BLaER1 (cell line): ENCODE results near the gene MT1M.

Experiments used
- H3K27ac ChIP-seq: shearing (Covaris generic); formaldehyde crosslinking; 2 replicates; pipeline ENCODE4 v1.8.1; 2022
- H3K27me3 ChIP-seq: shearing (Covaris generic); formaldehyde crosslinking; 2 replicates; pipeline ENCODE4 v1.8.1; 2022
- H3K36me3 ChIP-seq: shearing (Covaris generic); formaldehyde crosslinking; 2 replicates; pipeline ENCODE4 v1.8.1; 2022
- H3K4me1 ChIP-seq: shearing (Covaris generic); formaldehyde crosslinking; 2 replicates; pipeline ENCODE4 v1.8.1; 2022
- H3K4me2 ChIP-seq: shearing (Covaris generic); formaldehyde crosslinking; 2 replicates; pipeline ENCODE4 v1.8.1; 2022
- H3K4me3 ChIP-seq: shearing (Covaris generic); formaldehyde crosslinking; 2 replicates; pipeline ENCODE4 v1.8.1; 2022
- H3K9ac ChIP-seq: shearing (Covaris generic); formaldehyde crosslinking; 2 replicates; pipeline ENCODE4 v1.8.1; 2022
- H3K9me3 ChIP-seq: shearing (Covaris generic); formaldehyde crosslinking; 2 replicates; pipeline ENCODE4 v1.8.1; 2022
- H4K20me1 ChIP-seq: shearing (Covaris generic); formaldehyde crosslinking; 2 replicates; pipeline ENCODE4 v1.8.1; 2022
- Cebpa-rat ChIP-seq: shearing (Covaris generic); IDR thresholded peaks from 2 replicates; pipeline ENCODE4 v1.8.1; 2022

Gene MT1M

GRCh38 chr16:56608876-56609462, 23.5 kb upstream of the MT1M start:
- no peak for TF ChIP-seq Cebpa-rat
- Histone ChIP-seq H3K9me3 (no peaks in the 10 kb centered on the region), H3K9ac (peak overlapping the region; percentile 62), H3K4me2 (peak overlapping the region; percentile 100), H3K36me3 (no peaks in the 10 kb centered on the region), H3K4me1 (peaks cover 47% of the 10 kb centered on the region), H4K20me1 (no peaks in the 10 kb centered on the region), H3K4me3 (peak overlapping the region; percentile 70), H3K27me3 (no peaks in the 10 kb centered on the region), H3K27ac (no peak overlapping the region)

GRCh38 chr16:56609463-56609921, 23.0 kb upstream of the MT1M start:
- TF ChIP-seq Cebpa-rat = no peak
- Histone ChIP-seq H3K9ac (peak overlapping the region; percentile 62), H4K20me1 (no peaks in the 10 kb centered on the region), H3K4me3 (peak overlapping the region; percentile 70), H3K27me3 (no peaks in the 10 kb centered on the region), H3K9me3 (no peaks in the 10 kb centered on the region), H3K36me3 (no peaks in the 10 kb centered on the region), H3K4me2 (peak overlapping the region; percentile 100), H3K27ac (no peak overlapping the region), H3K4me1 (peaks cover 47% of the 10 kb centered on the region)

GRCh38 chr16:56610017-56610608, 22.3 kb upstream of the MT1M start:
- H3K27ac ChIP-seq = no peak overlapping the region
- H3K9ac ChIP-seq = no peak overlapping the region
- H3K4me2 ChIP-seq = peak overlapping the region; percentile 100
- H3K36me3 ChIP-seq = no peaks in the 10 kb centered on the region
- H3K4me3 ChIP-seq = peak overlapping the region; percentile 70
- H3K4me1 ChIP-seq = peaks cover 47% of the 10 kb centered on the region
- H3K27me3 ChIP-seq = peaks cover 5% of the 10 kb centered on the region
- no peaks in the 10 kb centered on the region for H3K9me3 ChIP-seq
- H4K20me1 ChIP-seq = no peaks in the 10 kb centered on the region
- TF ChIP-seq Cebpa-rat = no peak

- Histone ChIP-seq H3K27ac (no peak overlapping the region), H3K27me3 (peaks cover 9% of the 10 kb centered on the region), H3K4me2 (peak overlapping the region; percentile 100), H3K36me3 (no peaks in the 10 kb centered on the region), H3K4me1 (peaks cover 47% of the 10 kb centered on the region), H4K20me1 (no peaks in the 10 kb centered on the region), H3K9ac (no peak overlapping the region), H3K9me3 (no peaks in the 10 kb centered on the region), H3K4me3 (no peak overlapping the region)
- TF ChIP-seq Cebpa-rat = no peak
Observed at GRCh38 chr16:56610609-56611111, 21.8 kb upstream of the MT1M start.

- Histone ChIP-seq H3K27ac (no peak overlapping the region), H3K4me3 (no peak overlapping the region), H3K36me3 (no peaks in the 10 kb centered on the region), H4K20me1 (no peaks in the 10 kb centered on the region), H3K27me3 (peaks cover 16% of the 10 kb centered on the region), H3K9me3 (no peaks in the 10 kb centered on the region), H3K4me2 (peak overlapping the region; percentile 100), H3K9ac (no peak overlapping the region), H3K4me1 (peaks cover 47% of the 10 kb centered on the region)
- no peak for TF ChIP-seq Cebpa-rat
Observed at GRCh38 chr16:56611281-56611833, 21.1 kb upstream of the MT1M start.

- H3K36me3 ChIP-seq = no peaks in the 10 kb centered on the region
- H3K9me3 ChIP-seq = no peaks in the 10 kb centered on the region
- no peak overlapping the region for H3K9ac ChIP-seq
- H3K27me3 ChIP-seq = peaks cover 39% of the 10 kb centered on the region
- no peak overlapping the region for H3K4me2 ChIP-seq
- peaks cover 30% of the 10 kb centered on the region for H3K4me1 ChIP-seq
- H4K20me1 ChIP-seq = peaks cover 7% of the 10 kb centered on the region; the same call in 1 of the 2 replicates
- no peak overlapping the region for H3K4me3 ChIP-seq
- TF ChIP-seq Cebpa-rat = no peak
- H3K27ac ChIP-seq = no peak overlapping the region
Observed at GRCh38 chr16:56613706-56614105, 18.8 kb upstream of the MT1M start.

- Histone ChIP-seq H3K27ac (no peak overlapping the region), H3K4me3 (no peak overlapping the region), H3K36me3 (no peaks in the 10 kb centered on the region), H3K9ac (no peak overlapping the region), H3K4me2 (no peak overlapping the region), H3K4me1 (peaks cover 22% of the 10 kb centered on the region), H3K27me3 (peaks cover 48% of the 10 kb centered on the region), H4K20me1 (peaks cover 7% of the 10 kb centered on the region; the same call in 1 of the 2 replicates), H3K9me3 (no peaks in the 10 kb centered on the region)
- TF ChIP-seq Cebpa-rat = no peak
Observed at GRCh38 chr16:56614549-56614991, 17.9 kb upstream of the MT1M start.

- no peaks in the 10 kb centered on the region for H3K9me3 ChIP-seq
- no peak for TF ChIP-seq Cebpa-rat
- no peak overlapping the region for H3K4me2 ChIP-seq
- no peak overlapping the region for H3K27ac ChIP-seq
- no peak overlapping the region for H3K9ac ChIP-seq
- H3K4me3 ChIP-seq = no peak overlapping the region
- peaks cover 7% of the 10 kb centered on the region; the same call in 1 of the 2 replicates for H4K20me1 ChIP-seq
- peaks cover 14% of the 10 kb centered on the region for H3K4me1 ChIP-seq
- H3K36me3 ChIP-seq = no peaks in the 10 kb centered on the region
- H3K27me3 ChIP-seq = peaks cover 55% of the 10 kb centered on the region
Observed at GRCh38 chr16:56615353-56615752, 17.1 kb upstream of the MT1M start.

GRCh38 chr16:56616608-56617211, 15.7 kb upstream of the MT1M start:
- H3K27ac ChIP-seq = no peak overlapping the region
- no peak overlapping the region for H3K4me3 ChIP-seq
- H3K36me3 ChIP-seq = no peaks in the 10 kb centered on the region
- H3K4me2 ChIP-seq = no peak overlapping the region
- peaks cover 7% of the 10 kb centered on the region; the same call in 1 of the 2 replicates for H4K20me1 ChIP-seq
- H3K4me1 ChIP-seq = peaks cover under 1% of the 10 kb centered on the region; the same call in 1 of the 2 replicates
- no peaks in the 10 kb centered on the region for H3K9me3 ChIP-seq
- peaks cover 63% of the 10 kb centered on the region for H3K27me3 ChIP-seq
- no peak overlapping the region for H3K9ac ChIP-seq
- no peak for TF ChIP-seq Cebpa-rat
